ENCODE results near the gene RANBP3L.

RANBP3L gene

GRCh38 chr5:36251218-36251617, 50.5 kb downstream of the RANBP3L start:
- H3K9ac ChIP-seq (ENCODE audit: low read length) = no peak overlapping the region
- H3K27ac ChIP-seq (ENCODE audit: low read depth, low read length) = no peak overlapping the region
- no peak for TF ChIP-seq CTCF (IDR thresholded peaks at IDR 0.05; ENCODE audit: insufficient read depth, low read length, poor library complexity, severe bottlenecking)
- no peak for TF ChIP-seq EZH2phosphoT487 (conservative IDR thresholded peaks at IDR 0.05; ENCODE audit: low read length)
- H3K79me2 ChIP-seq (ENCODE audit: insufficient read depth, low read length) = no peaks in the 10 kb centered on the region
- H3F3A ChIP-seq (ENCODE audit: insufficient read depth) = no peaks in the 10 kb centered on the region
- H3K4me2 ChIP-seq (ENCODE audit: low read depth, low read length, poor library complexity, severe bottlenecking) = no peak overlapping the region
- H3K9me2 ChIP-seq (replicated peaks; ENCODE audit: insufficient read depth, low read length) = no peaks in the 10 kb centered on the region
- H3K36me3 ChIP-seq (ENCODE audit: low read length) = no peaks in the 10 kb centered on the region
- H3K4me3 ChIP-seq (ENCODE audit: insufficient read depth, low read length, poor library complexity, severe bottlenecking) = no peak overlapping the region
- H2AFZ ChIP-seq (ENCODE audit: low read depth, low read length, severe bottlenecking) = no peak overlapping the region
- no peaks in the 10 kb centered on the region for H3K9me3 ChIP-seq (ENCODE audit: insufficient read depth, low read length)
- H4K20me1 ChIP-seq (ENCODE audit: low read depth, low read length) = no peaks in the 10 kb centered on the region
- H3K27me3 ChIP-seq (ENCODE audit: low read length) = no peaks in the 10 kb centered on the region

- Histone ChIP-seq H3K4me3 (ENCODE audit: insufficient read depth, low read length, poor library complexity, severe bottlenecking) (no peak overlapping the region), H3K27me3 (ENCODE audit: low read length) (no peaks in the 10 kb centered on the region), H3K4me2 (ENCODE audit: low read depth, low read length, poor library complexity, severe bottlenecking) (no peak overlapping the region), H4K20me1 (ENCODE audit: low read depth, low read length) (no peaks in the 10 kb centered on the region), H3K36me3 (ENCODE audit: low read length) (no peaks in the 10 kb centered on the region), H2AFZ (ENCODE audit: low read depth, low read length, severe bottlenecking) (no peak overlapping the region), H3K27ac (ENCODE audit: low read depth, low read length) (no peak overlapping the region), H3K79me2 (ENCODE audit: insufficient read depth, low read length) (no peaks in the 10 kb centered on the region), H3K9ac (ENCODE audit: low read length) (no peak overlapping the region), H3K9me3 (ENCODE audit: insufficient read depth, low read length) (no peaks in the 10 kb centered on the region), H3F3A (ENCODE audit: insufficient read depth) (no peaks in the 10 kb centered on the region), H3K9me2 (replicated peaks; ENCODE audit: insufficient read depth, low read length) (no peaks in the 10 kb centered on the region)
- TF ChIP-seq EZH2phosphoT487 (conservative IDR thresholded peaks at IDR 0.05; ENCODE audit: low read length) (no peak), CTCF (IDR thresholded peaks at IDR 0.05; ENCODE audit: insufficient read depth, low read length, poor library complexity, severe bottlenecking) (no peak)
These were observed 51.3 kb downstream of the RANBP3L start for GRCh38 chr5:36250427-36250826.

- no peak for TF ChIP-seq CTCF (IDR thresholded peaks at IDR 0.05; ENCODE audit: insufficient read depth, low read length, poor library complexity, severe bottlenecking)
- TF ChIP-seq EZH2phosphoT487 (conservative IDR thresholded peaks at IDR 0.05; ENCODE audit: low read length) = no peak
- H3K9ac ChIP-seq (ENCODE audit: low read length) = no peak overlapping the region
- H3K79me2 ChIP-seq (ENCODE audit: insufficient read depth, low read length) = no peaks in the 10 kb centered on the region
- no peaks in the 10 kb centered on the region for H3K27me3 ChIP-seq (ENCODE audit: low read length)
- 0 out of 2 replicates have a peak, but pooled peaks cover 10% of the 10 kb centered on the region for H3F3A ChIP-seq (ENCODE audit: insufficient read depth)
- no peaks in the 10 kb centered on the region for H3K9me2 ChIP-seq (replicated peaks; ENCODE audit: insufficient read depth, low read length)
- no peak overlapping the region for H2AFZ ChIP-seq (ENCODE audit: low read depth, low read length, severe bottlenecking)
- H3K4me2 ChIP-seq (ENCODE audit: low read depth, low read length, poor library complexity, severe bottlenecking) = no peak overlapping the region
- H3K36me3 ChIP-seq (ENCODE audit: low read length) = no peaks in the 10 kb centered on the region
- H3K9me3 ChIP-seq (ENCODE audit: insufficient read depth, low read length) = no peaks in the 10 kb centered on the region
- no peak overlapping the region for H3K27ac ChIP-seq (ENCODE audit: low read depth, low read length)
- H4K20me1 ChIP-seq (ENCODE audit: low read depth, low read length) = no peaks in the 10 kb centered on the region
- no peak overlapping the region for H3K4me3 ChIP-seq (ENCODE audit: insufficient read depth, low read length, poor library complexity, severe bottlenecking)
These were observed 55.5 kb downstream of the RANBP3L start for GRCh38 chr5:36246036-36246800.

Data from SU-DHL-6 (cell line).